ENCODE data around the gene SPAG5.

DNA sequence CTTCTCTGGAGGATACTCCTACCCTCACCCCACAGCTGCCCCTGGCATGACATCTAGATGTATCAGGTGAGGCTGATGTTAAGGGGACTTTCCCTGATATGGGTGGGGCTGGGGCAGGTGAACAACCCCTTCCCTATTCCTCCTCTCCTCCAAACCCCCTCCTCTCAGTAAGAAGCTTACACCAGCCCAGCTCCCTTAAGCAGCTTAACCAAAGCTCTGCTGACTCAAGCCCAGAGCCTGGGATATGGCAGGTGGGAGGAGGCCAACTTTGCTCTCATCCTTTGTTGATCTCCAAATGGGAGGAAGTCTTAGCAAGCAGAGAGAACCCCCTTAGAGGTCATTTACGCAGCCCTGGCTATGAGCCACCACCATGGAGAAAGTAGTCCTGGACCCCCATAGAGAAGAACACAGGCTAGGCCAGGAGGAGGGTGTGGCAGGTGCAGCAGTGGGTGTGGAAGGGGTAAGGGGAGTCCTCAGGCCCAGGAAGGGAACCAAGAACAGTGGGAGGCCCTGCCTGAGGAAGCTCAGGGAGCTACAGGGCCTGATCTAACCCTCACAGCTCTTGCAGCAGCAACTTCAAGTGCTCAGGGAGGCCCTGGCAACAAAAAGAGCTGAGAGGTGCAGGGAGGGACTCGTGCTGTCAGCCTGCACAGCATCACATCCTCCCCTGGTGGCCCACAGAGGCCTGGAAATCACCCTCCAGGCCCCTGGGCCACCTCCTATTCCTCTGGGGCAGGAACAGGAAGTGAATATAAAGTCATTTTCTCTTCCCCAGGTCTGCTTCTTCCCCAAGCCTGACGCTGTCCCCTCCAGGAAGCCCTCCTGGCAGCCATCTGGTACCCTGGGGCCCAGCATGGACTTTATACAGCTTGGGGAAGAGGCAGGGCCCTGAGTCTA is 49.3 kb downstream of the SPAG5 start:
- TF ChIP-seq, protein P1, sequence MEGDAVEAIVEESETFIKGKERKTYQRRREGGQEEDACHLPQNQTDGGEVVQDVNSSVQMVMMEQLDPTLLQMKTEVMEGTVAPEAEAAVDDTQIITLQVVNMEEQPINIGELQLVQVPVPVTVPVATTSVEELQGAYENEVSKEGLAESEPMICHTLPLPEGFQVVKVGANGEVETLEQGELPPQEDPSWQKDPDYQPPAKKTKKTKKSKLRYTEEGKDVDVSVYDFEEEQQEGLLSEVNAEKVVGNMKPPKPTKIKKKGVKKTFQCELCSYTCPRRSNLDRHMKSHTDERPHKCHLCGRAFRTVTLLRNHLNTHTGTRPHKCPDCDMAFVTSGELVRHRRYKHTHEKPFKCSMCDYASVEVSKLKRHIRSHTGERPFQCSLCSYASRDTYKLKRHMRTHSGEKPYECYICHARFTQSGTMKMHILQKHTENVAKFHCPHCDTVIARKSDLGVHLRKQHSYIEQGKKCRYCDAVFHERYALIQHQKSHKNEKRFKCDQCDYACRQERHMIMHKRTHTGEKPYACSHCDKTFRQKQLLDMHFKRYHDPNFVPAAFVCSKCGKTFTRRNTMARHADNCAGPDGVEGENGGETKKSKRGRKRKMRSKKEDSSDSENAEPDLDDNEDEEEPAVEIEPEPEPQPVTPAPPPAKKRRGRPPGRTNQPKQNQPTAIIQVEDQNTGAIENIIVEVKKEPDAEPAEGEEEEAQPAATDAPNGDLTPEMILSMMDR (IDR thresholded peaks at IDR 0.05) = no peak
- no peak for TF ChIP-seq POLR2A (IDR thresholded peaks at IDR 0.05)
